Heart right ventricle (tissue), 16 donors: ENCODE data around the gene TTC5. TPM values are rescaled to one million over a fixed set of nuclear protein-coding genes. Genes with fewer than 3 reads are reported as not detected.

Experiments used
- ATAC-seq, 8 donors: fragments of 200-7000 bp; cut with Tn5 transposase; one replicate each; pipeline ENCODE4 v1.9.1; 2020; ENCODE audit warnings: mild to moderate bottlenecking in 8 of 8, moderate library complexity in 8 of 8, moderate number of reproducible peaks in 1 of 8
- DNase-seq, 2 donors: peaks; one replicate each; pipeline ENCODE4 v3.0.0-alpha.2; 2020
- H3K27ac ChIP-seq, 10 donors: fragments of 200-600 bp; sonication (generic) in 2 of 10; one replicate each; pipeline versions ENCODE4 v1.5.0 to v1.8.0; 2020 to 2022; ENCODE audit warnings: mild to moderate bottlenecking in 3 of 10
- H3K27me3 ChIP-seq, 7 donors: fragments of 200-600 bp; one replicate each; pipeline ENCODE4 v1.8.0; 2021 to 2022; ENCODE audit warnings: mild to moderate bottlenecking in 2 of 7
- H3K36me3 ChIP-seq, 9 donors: fragments of 200-600 bp; sonication (generic) in 1 of 9; one replicate each; pipeline versions ENCODE4 v1.5.0 to v1.8.0; 2020 to 2022; ENCODE audit warnings: mild to moderate bottlenecking in 2 of 9
- H3K4me1 ChIP-seq, 9 donors: fragments of 200-600 bp; sonication (generic) in 1 of 9; one replicate each; pipeline versions ENCODE4 v1.5.0 to v1.8.0; 2020 to 2022; ENCODE audit warnings: mild to moderate bottlenecking in 4 of 9
- H3K4me3 ChIP-seq, 10 donors: fragments of 200-600 bp; sonication (generic) in 2 of 10; one replicate each; pipeline versions ENCODE4 v1.5.0 to v1.8.0; 2020 to 2022; ENCODE audit warnings: mild to moderate bottlenecking in 7 of 10, moderate library complexity in 2 of 10
- H3K9me3 ChIP-seq, 11 donors: fragments of 200-600 bp in 10 of 11; sonication (generic) in 2 of 11; one replicate each; pipeline versions ENCODE4 v1.5.0 to v1.8.0; 2013 to 2022; ENCODE audit warnings: mild to moderate bottlenecking in 2 of 11, control low read depth in 1 of 11, moderate library complexity in 1 of 11
- CTCF ChIP-seq, 9 donors: fragments of 200-600 bp; sonication (generic) in 2 of 9; IDR thresholded peaks; one replicate each; pipeline versions ENCODE4 v1.5.0 to v1.8.0; 2021 to 2022; ENCODE audit warnings: antibody characterized with exemption in 9 of 9, mild to moderate bottlenecking in 5 of 9, moderate library complexity in 1 of 9
- WGBS, 2 donors: extraction: QIAGEN DNeasy Blood & Tissue Kit; methylation state at CpG; one replicate each; pipeline ENCODE4 v1.1.7; 2013; ENCODE audit warnings: inconsistent platforms in 1 of 2; 5-methylcytosine and 5-hydroxymethylcytosine counted together
- intact Hi-C, 10 donors: fragments of 100-400 bp; cut with DNase I; formaldehyde crosslinking; loops; one replicate each; pipeline versions ENCODE4 v1.11.1 to v1.14.2; 2022
- polyA plus RNA-seq, 2 donors: library from polyadenylated mRNA; stranded (reverse); fragments of 200-250 nt; gene quantifications; one replicate each; pipeline ENCODE4 v1.2.3, GENCODE V29; 2013
- total RNA-seq, 10 donors: library from RNA; stranded (reverse); fragmentation: NEBNext Ultra II Directional in 3 of 10; extraction: Animal tissue kit (Norgen Biotek cat#: 25700) in 3 of 10; gene quantifications; one replicate each; pipeline versions ENCODE4 v1.2.1 to v1.2.4, GENCODE V29; 2021 to 2023
- donor health status: Arrhythmogenic right ventricular cardiomyopathy.
- donor health status: ischemic (EF 13 %, LVEDD 7.1; RV severe dilation, severe dysfunction).
- donor health status: healthy with polysubstance abuse.
- donor health status: DM: no; HTN: yes; CAD: no.
- donor health status: DM: no; HTN: no; CAD: no.
- donor health status: ischemic (EF 25% LVEDD 6.9; RV normal size, moderate dysfunction).
- donor health status: ischemic (EF 25% LVEDD 5.7; RV mildly dilated, moderate dysfunction).
- donor health status: healthy.
- donor health status: DM: yes; HTN: yes; CAD: no.
- donor health status: Ischemic cardiomyopathy.
- donor health status: ischemic (EF 35%, LVEDD 5.7; RV mildly dilated, moderate dysfunction).
- donor health status: nonischemic (EF 11% LVEDD 7.7; RV severe dilation, severe dysfunction).
- donor health status: DM: yes; HTN: yes; CAD: no.
- donor health status: PGD.
- donor health status: ischemic (EF 29% LVEDD 5.4; RV normal size, mild dysfunction).
- donor health status: nonischemic (EF 23%, LVEDD 6.1; RV moderate dilation, normal function).

Gene TTC5
- total and polyA plus RNA-seq, 12 donors: 3.2 to 14.0 (median 10.6) TPM

GRCh38 chr14:20329355-20329754, 23.6 kb upstream of the TTC5 start:
- DNase-seq: no peak
- WGBS, 2 donors: 43 to 89% methylated on average over 2 of the region's 2 CpGs
- no peak for ATAC-seq
- intact Hi-C loops: loop anchor here in 7 of 10 donors (2.0 to 10.0 kb wide), 8 partner anchors 65 to 358 kb away; partner anchors contain the start of genes ANG (in 1 of the 7) and RNASE4 (in 1 of the 7)
- Histone ChIP-seq H3K4me1 (peaks cover 0 to 40% (median 33%) of the 10 kb centered on the region in 9 donors), H3K27me3 (no peaks in the 10 kb centered on the region), H3K36me3 (peaks cover 0 to 47% (median 19%) of the 10 kb centered on the region in 9 donors), H3K27ac (no peak overlapping the region), H3K9me3 (no peaks in the 10 kb centered on the region), H3K4me3 (no peak overlapping the region)
- no peak for TF ChIP-seq CTCF (IDR thresholded peaks at IDR 0.05)

GRCh38 chr14:20328705-20329104, 23.0 kb upstream of the TTC5 start:
- no peak overlapping the region for H3K4me3 ChIP-seq
- DNase-seq (no peak), ATAC-seq (no peak)
- intact Hi-C loops: loop anchor here in 7 of 10 donors (2.0 to 10.0 kb wide), 8 partner anchors 66 to 359 kb away; partner anchors contain the start of genes ANG (in 1 of the 7) and RNASE4 (in 1 of the 7)
- no peaks in the 10 kb centered on the region for H3K27me3 ChIP-seq
- no peaks in the 10 kb centered on the region for H3K9me3 ChIP-seq
- peaks cover 0 to 39% (median 31%) of the 10 kb centered on the region in 9 donors for H3K4me1 ChIP-seq
- peaks cover 0 to 53% (median 24%) of the 10 kb centered on the region in 9 donors for H3K36me3 ChIP-seq
- WGBS, 2 donors: 40 to 56% methylated on average over 2 of the region's 2 CpGs
- peak overlapping the region in 1 of 10 donors; percentile 26 for H3K27ac ChIP-seq
- no peak for TF ChIP-seq CTCF (IDR thresholded peaks at IDR 0.05)

GRCh38 chr14:20327005-20327869, 21.5 kb upstream of the TTC5 start:
- H3K4me1 ChIP-seq: peaks cover 0 to 36% (median 23%) of the 10 kb centered on the region in 9 donors
- intact Hi-C loops: loop anchor here in 7 of 10 donors (1.0 to 10.0 kb wide), 9 partner anchors 16 to 360 kb away; partner anchors contain the start of genes PARP2 (in 2 of the 7), ANG (in 1 of the 7) and RNASE4 (in 1 of the 7)
- no peak overlapping the region for H3K4me3 ChIP-seq
- DNase-seq (peak in 1 of 2 donors; percentile 46), ATAC-seq (peak in 3 of 8 donors; percentile 54 to 64 (median 55))
- peaks cover 0 to 68% (median 24%) of the 10 kb centered on the region in 9 donors for H3K36me3 ChIP-seq
- H3K9me3 ChIP-seq: no peaks in the 10 kb centered on the region
- peak; percentile 57 to 90 (median 81) for TF ChIP-seq CTCF (IDR thresholded peaks at IDR 0.05)
- peak overlapping the region in 3 of 10 donors; percentile 3 to 47 (median 6) for H3K27ac ChIP-seq
- WGBS, 2 donors: 46% methylated on average over 8 of the region's 8 CpGs
- no peaks in the 10 kb centered on the region for H3K27me3 ChIP-seq

GRCh38 chr14:20317720-20318119, 12.0 kb upstream of the TTC5 start:
- ATAC-seq (no peak), DNase-seq (no peak)
- Histone ChIP-seq H3K27ac (no peak overlapping the region), H3K9me3 (no peaks in the 10 kb centered on the region), H3K27me3 (no peaks in the 10 kb centered on the region), H3K36me3 (peaks cover 0 to 100% (median 48%) of the 10 kb centered on the region in 9 donors), H3K4me1 (no peaks in the 10 kb centered on the region), H3K4me3 (no peak overlapping the region)
- intact Hi-C loops: no loop called here
- 92 to 97% methylated on average over 16 of the region's 16 CpGs for WGBS, 2 donors
- no peak for TF ChIP-seq CTCF (IDR thresholded peaks at IDR 0.05)
